ENCODE results near the gene KCNK3.

Gene KCNK3

GRCh38 chr2:26681656-26682055 is 10.9 kb upstream of the KCNK3 start:
- peaks cover 0 to 7% (median 3%) of the 10 kb centered on the region in 5 experiments for H3K9me3 ChIP-seq (ENCODE audit: control extremely low read depth in 1 of 5, control insufficient read depth in 4 of 5, insufficient read depth in 2 of 5, low read depth in 1 of 5, low read length in 4 of 5)
- CTCF ChIA-PET = interaction anchor here (1.7 kb wide), 1 partner anchor 63 kb away, joined by 3 read pairs; no protein-coding TSS in a partner anchor
- H3K27ac ChIP-seq (ENCODE audit: insufficient read depth in 1 of 2, low read depth in 1 of 2, low read length in 2 of 2, poor library complexity in 1 of 2, severe bottlenecking in 2 of 2) = no peak overlapping the region
- peaks cover 0 to 55% (median 25%) of the 10 kb centered on the region in 5 experiments for H3K27me3 ChIP-seq (replicated peaks in 2 of 5; ENCODE audit: control insufficient read depth in 4 of 5, insufficient read depth in 5 of 5, low read length in 4 of 5)
- no peaks in the 10 kb centered on the region for H3K36me3 ChIP-seq (ENCODE audit: control insufficient read depth in 4 of 4, insufficient read depth in 4 of 4, low read length in 3 of 4)
- H3K4me1 ChIP-seq (ENCODE audit: control extremely low read depth in 1 of 4, control insufficient read depth in 4 of 4, insufficient read depth in 4 of 4, low read length in 3 of 4) = peaks cover 0 to 3% (median 0%) of the 10 kb centered on the region in 4 experiments
- DNase-seq = no peak
- WGBS (ENCODE audit: insufficient coverage) = 90% methylated on average over 3 of the region's 3 CpGs
- POLR2A ChIA-PET = no interaction called here
- no peak overlapping the region for H3K4me3 ChIP-seq (ENCODE audit: control insufficient read depth in 1 of 7, extremely low read depth in 1 of 7, insufficient read depth in 4 of 7, low read depth in 2 of 7, low read length in 6 of 7)

GRCh38 chr2:26682155-26682554 is 10.4 kb upstream of the KCNK3 start:
- ChIA-PET POLR2A (interaction anchor here (1.0 kb wide), 1 partner anchor 40 kb away, joined by 3 read pairs; no protein-coding TSS in a partner anchor), CTCF (interaction anchor here (1.7 kb wide), 1 partner anchor 63 kb away, joined by 3 read pairs; no protein-coding TSS in a partner anchor)
- Histone ChIP-seq H3K36me3 (ENCODE audit: control insufficient read depth in 4 of 4, insufficient read depth in 4 of 4, low read length in 3 of 4) (no peaks in the 10 kb centered on the region), H3K27me3 (replicated peaks in 2 of 5; ENCODE audit: control insufficient read depth in 4 of 5, insufficient read depth in 5 of 5, low read length in 4 of 5) (peaks cover 0 to 59% (median 27%) of the 10 kb centered on the region in 5 experiments), H3K4me1 (ENCODE audit: control extremely low read depth in 1 of 4, control insufficient read depth in 4 of 4, insufficient read depth in 4 of 4, low read length in 3 of 4) (peaks cover 0 to 3% (median 0%) of the 10 kb centered on the region in 4 experiments), H3K27ac (ENCODE audit: insufficient read depth in 1 of 2, low read depth in 1 of 2, low read length in 2 of 2, poor library complexity in 1 of 2, severe bottlenecking in 2 of 2) (no peak overlapping the region), H3K9me3 (ENCODE audit: control extremely low read depth in 1 of 5, control insufficient read depth in 4 of 5, insufficient read depth in 2 of 5, low read depth in 1 of 5, low read length in 4 of 5) (peaks cover 0 to 7% (median 3%) of the 10 kb centered on the region in 5 experiments), H3K4me3 (ENCODE audit: control insufficient read depth in 1 of 7, extremely low read depth in 1 of 7, insufficient read depth in 4 of 7, low read depth in 2 of 7, low read length in 6 of 7) (no peak overlapping the region)
- no peak for DNase-seq
- 85% methylated on average over 8 of the region's 8 CpGs for WGBS (ENCODE audit: insufficient coverage)

GRCh38 chr2:26683583-26683982 is 8.9 kb upstream of the KCNK3 start:
- WGBS (ENCODE audit: insufficient coverage) = 84% methylated on average over 5 of the region's 6 CpGs
- no peak overlapping the region for H3K27ac ChIP-seq (ENCODE audit: insufficient read depth in 1 of 2, low read depth in 1 of 2, low read length in 2 of 2, poor library complexity in 1 of 2, severe bottlenecking in 2 of 2)
- CTCF ChIA-PET = no interaction called here
- POLR2A ChIA-PET = no interaction called here
- peaks cover 0 to 65% (median 32%) of the 10 kb centered on the region in 5 experiments for H3K27me3 ChIP-seq (replicated peaks in 2 of 5; ENCODE audit: control insufficient read depth in 4 of 5, insufficient read depth in 5 of 5, low read length in 4 of 5)
- no peak overlapping the region for H3K4me3 ChIP-seq (ENCODE audit: control insufficient read depth in 1 of 7, extremely low read depth in 1 of 7, insufficient read depth in 4 of 7, low read depth in 2 of 7, low read length in 6 of 7)
- DNase-seq = no peak
- peaks cover 0 to 3% (median 0%) of the 10 kb centered on the region in 4 experiments for H3K4me1 ChIP-seq (ENCODE audit: control extremely low read depth in 1 of 4, control insufficient read depth in 4 of 4, insufficient read depth in 4 of 4, low read length in 3 of 4)
- no peaks in the 10 kb centered on the region for H3K9me3 ChIP-seq (ENCODE audit: control extremely low read depth in 1 of 5, control insufficient read depth in 4 of 5, insufficient read depth in 2 of 5, low read depth in 1 of 5, low read length in 4 of 5)
- H3K36me3 ChIP-seq (ENCODE audit: control insufficient read depth in 4 of 4, insufficient read depth in 4 of 4, low read length in 3 of 4) = no peaks in the 10 kb centered on the region

- Histone ChIP-seq H3K27me3 (replicated peaks in 2 of 5; ENCODE audit: control insufficient read depth in 4 of 5, insufficient read depth in 5 of 5, low read length in 4 of 5) (peaks cover 2 to 72% (median 37%) of the 10 kb centered on the region in 5 experiments), H3K4me1 (ENCODE audit: control extremely low read depth in 1 of 4, control insufficient read depth in 4 of 4, insufficient read depth in 4 of 4, low read length in 3 of 4) (peaks cover 0 to 3% (median 0%) of the 10 kb centered on the region in 4 experiments), H3K36me3 (ENCODE audit: control insufficient read depth in 4 of 4, insufficient read depth in 4 of 4, low read length in 3 of 4) (no peaks in the 10 kb centered on the region), H3K27ac (ENCODE audit: insufficient read depth in 1 of 2, low read depth in 1 of 2, low read length in 2 of 2, poor library complexity in 1 of 2, severe bottlenecking in 2 of 2) (no peak overlapping the region), H3K4me3 (ENCODE audit: control insufficient read depth in 1 of 7, extremely low read depth in 1 of 7, insufficient read depth in 4 of 7, low read depth in 2 of 7, low read length in 6 of 7) (no peak overlapping the region), H3K9me3 (ENCODE audit: control extremely low read depth in 1 of 5, control insufficient read depth in 4 of 5, insufficient read depth in 2 of 5, low read depth in 1 of 5, low read length in 4 of 5) (no peaks in the 10 kb centered on the region)
- DNase-seq = no peak
- POLR2A ChIA-PET = no interaction called here
- whole genome bisulfite sequencing (ENCODE audit: insufficient coverage) = 92% methylated on average over 5 of the region's 5 CpGs
- CTCF ChIA-PET = no interaction called here
Measured at GRCh38 chr2:26685341-26685740, 7.2 kb upstream of the KCNK3 start.

- Histone ChIP-seq H3K9me3 (ENCODE audit: control extremely low read depth in 1 of 5, control insufficient read depth in 4 of 5, insufficient read depth in 2 of 5, low read depth in 1 of 5, low read length in 4 of 5) (no peaks in the 10 kb centered on the region), H3K27me3 (replicated peaks in 2 of 5; ENCODE audit: control insufficient read depth in 4 of 5, insufficient read depth in 5 of 5, low read length in 4 of 5) (peaks cover 2 to 81% (median 33%) of the 10 kb centered on the region in 5 experiments), H3K27ac (ENCODE audit: insufficient read depth in 1 of 2, low read depth in 1 of 2, low read length in 2 of 2, poor library complexity in 1 of 2, severe bottlenecking in 2 of 2) (no peak overlapping the region), H3K4me1 (ENCODE audit: control extremely low read depth in 1 of 4, control insufficient read depth in 4 of 4, insufficient read depth in 4 of 4, low read length in 3 of 4) (peaks cover 0 to 3% (median 0%) of the 10 kb centered on the region in 4 experiments), H3K36me3 (ENCODE audit: control insufficient read depth in 4 of 4, insufficient read depth in 4 of 4, low read length in 3 of 4) (no peaks in the 10 kb centered on the region), H3K4me3 (ENCODE audit: control insufficient read depth in 1 of 7, extremely low read depth in 1 of 7, insufficient read depth in 4 of 7, low read depth in 2 of 7, low read length in 6 of 7) (no peak overlapping the region)
- CTCF ChIA-PET = no interaction called here
- POLR2A ChIA-PET = no interaction called here
- WGBS (ENCODE audit: insufficient coverage) = 13% methylated on average over 11 of the region's 16 CpGs
- peak in 2 of 3 donors; percentile 33 to 35 for DNase-seq
Measured at GRCh38 chr2:26685989-26686839, 6.3 kb upstream of the KCNK3 start.

- Histone ChIP-seq H3K27me3 (replicated peaks in 2 of 5; ENCODE audit: control insufficient read depth in 4 of 5, insufficient read depth in 5 of 5, low read length in 4 of 5) (peaks cover 2 to 89% (median 36%) of the 10 kb centered on the region in 5 experiments), H3K36me3 (ENCODE audit: control insufficient read depth in 4 of 4, insufficient read depth in 4 of 4, low read length in 3 of 4) (no peaks in the 10 kb centered on the region), H3K4me3 (ENCODE audit: control insufficient read depth in 1 of 7, extremely low read depth in 1 of 7, insufficient read depth in 4 of 7, low read depth in 2 of 7, low read length in 6 of 7) (no peak overlapping the region), H3K4me1 (ENCODE audit: control extremely low read depth in 1 of 4, control insufficient read depth in 4 of 4, insufficient read depth in 4 of 4, low read length in 3 of 4) (peaks cover 0 to 4% (median under 1%) of the 10 kb centered on the region in 4 experiments), H3K9me3 (ENCODE audit: control extremely low read depth in 1 of 5, control insufficient read depth in 4 of 5, insufficient read depth in 2 of 5, low read depth in 1 of 5, low read length in 4 of 5) (no peaks in the 10 kb centered on the region), H3K27ac (ENCODE audit: insufficient read depth in 1 of 2, low read depth in 1 of 2, low read length in 2 of 2, poor library complexity in 1 of 2, severe bottlenecking in 2 of 2) (no peak overlapping the region)
- no peak for DNase-seq
- 98% methylated on average over 4 of the region's 4 CpGs for WGBS (ENCODE audit: insufficient coverage)
- POLR2A ChIA-PET = no interaction called here
- CTCF ChIA-PET = no interaction called here
Measured at GRCh38 chr2:26687328-26687727, 5.2 kb upstream of the KCNK3 start.

- no peaks in the 10 kb centered on the region for H3K36me3 ChIP-seq (ENCODE audit: control insufficient read depth in 4 of 4, insufficient read depth in 4 of 4, low read length in 3 of 4)
- H3K9me3 ChIP-seq (ENCODE audit: control extremely low read depth in 1 of 5, control insufficient read depth in 4 of 5, insufficient read depth in 2 of 5, low read depth in 1 of 5, low read length in 4 of 5) = no peaks in the 10 kb centered on the region
- DNase-seq = no peak
- peaks cover 2 to 87% (median 34%) of the 10 kb centered on the region in 5 experiments for H3K27me3 ChIP-seq (replicated peaks in 2 of 5; ENCODE audit: control insufficient read depth in 4 of 5, insufficient read depth in 5 of 5, low read length in 4 of 5)
- POLR2A ChIA-PET = no interaction called here
- H3K4me3 ChIP-seq (ENCODE audit: control insufficient read depth in 1 of 7, extremely low read depth in 1 of 7, insufficient read depth in 4 of 7, low read depth in 2 of 7, low read length in 6 of 7) = no peak overlapping the region
- H3K27ac ChIP-seq (ENCODE audit: insufficient read depth in 1 of 2, low read depth in 1 of 2, low read length in 2 of 2, poor library complexity in 1 of 2, severe bottlenecking in 2 of 2) = no peak overlapping the region
- peaks cover 0 to 5% (median 2%) of the 10 kb centered on the region in 4 experiments for H3K4me1 ChIP-seq (ENCODE audit: control extremely low read depth in 1 of 4, control insufficient read depth in 4 of 4, insufficient read depth in 4 of 4, low read length in 3 of 4)
- 100% methylated on average over 1 of the region's 5 CpGs for WGBS (ENCODE audit: insufficient coverage)
- CTCF ChIA-PET = no interaction called here
Measured at GRCh38 chr2:26687801-26688200, 4.7 kb upstream of the KCNK3 start.

All from common myeloid progenitor, CD34-positive (primary cell).